ENCODE results near the gene SNAI3. TPM values are rescaled to one million over a fixed set of nuclear protein-coding genes. Genes with fewer than 3 reads are reported as not detected.

SNAI3 gene
- total RNA-seq, 1 experiment from 2014 or later: not detected

- Histone ChIP-seq H3K27ac (ENCODE audit: low read length) (no peak overlapping the region), H3K9me3 (ENCODE audit: control insufficient read depth, insufficient read depth, low read depth, low read length) (no peaks in the 10 kb centered on the region), H3K36me3 (ENCODE audit: control insufficient read depth, insufficient read depth, low read length) (no peaks in the 10 kb centered on the region), H3K27me3 (ENCODE audit: control insufficient read depth, insufficient read depth, low read length) (no peaks in the 10 kb centered on the region), H3K4me3 (ENCODE audit: low read depth in 2 of 2, low read length in 2 of 2) (no peak overlapping the region), H3K4me1 (ENCODE audit: control insufficient read depth, insufficient read depth, low read length) (peaks cover 4% of the 10 kb centered on the region; the same call in 1 of the 2 replicates)
- intact Hi-C loops (cut with micrococcal nuclease; ENCODE audit: unreplicated experiment) (no loop called here), in situ Hi-C loops (cut with HindIII; ENCODE audit: low pct_unique_long_range_greater_than_20kb, low sequenced_read_pairs) (no loop called here)
- BruUV-seq (replicated peaks): no TSS peak
- DNase-seq (ENCODE audit: low read depth, low spot score) (no peak), ATAC-seq (no peak; the same call in 1 of the 2 replicates)
- TF ChIP-seq SIN3A (IDR thresholded peaks at IDR 0.05; ENCODE audit: borderline replicate concordance, insufficient read depth, low read depth, low read length) (no peak), REST (IDR thresholded peaks at IDR 0.05; ENCODE audit: insufficient read depth in 1 of 2, low read depth in 2 of 2, low read length in 1 of 2) (no peak), POLR2AphosphoS5 (IDR thresholded peaks at IDR 0.05; ENCODE audit: low read depth, low read length) (no peak), CTCF (IDR thresholded peaks at IDR 0.05) (no peak), TCF7L2 (IDR thresholded peaks at IDR 0.05; ENCODE audit: low read depth, low read length) (no peak)
- ChIA-PET POLR2A (no interaction called here), CTCF (no interaction called here)
Measured at GRCh38 chr16:88700636-88701482, 14.6 kb upstream of the SNAI3 start.

- no TSS peak for BruUV-seq (replicated peaks)
- Histone ChIP-seq H3K4me1 (ENCODE audit: control insufficient read depth, insufficient read depth, low read length) (peaks cover 4% of the 10 kb centered on the region; the same call in 1 of the 2 replicates), H3K9me3 (ENCODE audit: control insufficient read depth, insufficient read depth, low read depth, low read length) (no peaks in the 10 kb centered on the region), H3K27ac (ENCODE audit: low read length) (no peak overlapping the region), H3K4me3 (ENCODE audit: low read depth in 2 of 2, low read length in 2 of 2) (no peak overlapping the region), H3K36me3 (ENCODE audit: control insufficient read depth, insufficient read depth, low read length) (no peaks in the 10 kb centered on the region), H3K27me3 (ENCODE audit: control insufficient read depth, insufficient read depth, low read length) (no peaks in the 10 kb centered on the region)
- no peak for TF ChIP-seq CTCF (IDR thresholded peaks at IDR 0.05)
- TF ChIP-seq TCF7L2 (IDR thresholded peaks at IDR 0.05; ENCODE audit: low read depth, low read length): no peak
- TF ChIP-seq SIN3A (IDR thresholded peaks at IDR 0.05; ENCODE audit: borderline replicate concordance, insufficient read depth, low read depth, low read length): no peak
- no peak for TF ChIP-seq REST (IDR thresholded peaks at IDR 0.05; ENCODE audit: insufficient read depth in 1 of 2, low read depth in 2 of 2, low read length in 1 of 2)
- no peak for TF ChIP-seq POLR2AphosphoS5 (IDR thresholded peaks at IDR 0.05; ENCODE audit: low read depth, low read length)
- ChIA-PET POLR2A (no interaction called here), CTCF (no interaction called here)
- DNase-seq (ENCODE audit: low read depth, low spot score): no peak
- intact Hi-C loops (cut with micrococcal nuclease; ENCODE audit: unreplicated experiment): no loop called here
- in situ Hi-C loops (cut with HindIII; ENCODE audit: low pct_unique_long_range_greater_than_20kb, low sequenced_read_pairs): no loop called here
- no peak for ATAC-seq
Measured at GRCh38 chr16:88700322-88700635, 14.0 kb upstream of the SNAI3 start.
